Astrocyte (in vitro differentiated cells and primary cell): ENCODE data around the gene GFRA1. TPM values are rescaled to one million over a fixed set of nuclear protein-coding genes. Genes with fewer than 3 reads are reported as not detected.

Experiments used
- DNase-seq: peaks from one replicate; pipeline ENCODE4 v3.0.0-alpha.2; 2010; ENCODE audit warnings: low read depth
- FAIRE-seq: peaks from 2 replicates; lab custom pipeline; 2011; peaks lifted over from hg19 to GRCh38; lab: Jason Lieb, UNC
- H2AFZ ChIP-seq: 2 replicates; pipeline ENCODE4 v1.6.0; 2012; ENCODE audit warnings: low read depth, low read length, inconsistent platforms
- H3K27ac ChIP-seq: 2 replicates; pipeline ENCODE4 v1.5.1; 2011; ENCODE audit warnings: low read depth, low read length, inconsistent platforms
- H3K27me3 ChIP-seq: 2 replicates; pipeline ENCODE4 v1.6.0; 2011; ENCODE audit warnings: low read length, inconsistent platforms; ENCODE audit not compliant: insufficient read depth
- H3K36me3 ChIP-seq: 2 replicates; pipeline ENCODE4 v1.5.1; 2011; ENCODE audit warnings: low read length, inconsistent platforms; ENCODE audit not compliant: insufficient read depth
- H3K4me1 ChIP-seq: 2 replicates; pipeline ENCODE4 v1.5.1; 2011; ENCODE audit warnings: low read length, inconsistent platforms; ENCODE audit not compliant: insufficient read depth
- H3K4me2 ChIP-seq: 2 replicates; pipeline ENCODE4 v1.6.0; 2012; ENCODE audit warnings: low read length, inconsistent platforms
- H3K4me3 ChIP-seq: 2 replicates; pipeline ENCODE4 v1.5.1; 2011; ENCODE audit warnings: low read depth, mild to moderate bottlenecking, low read length, inconsistent platforms; ENCODE audit not compliant: insufficient read depth
- H3K79me2 ChIP-seq: 2 replicates; pipeline ENCODE4 v1.6.0; 2012; ENCODE audit warnings: mild to moderate bottlenecking, low read length, inconsistent platforms; ENCODE audit not compliant: insufficient read depth
- H3K9ac ChIP-seq: 2 replicates; pipeline ENCODE4 v1.6.0; 2012; ENCODE audit warnings: mild to moderate bottlenecking, low read length, inconsistent platforms
- H3K9me3 ChIP-seq: 2 replicates; pipeline ENCODE4 v1.5.1; 2012; ENCODE audit warnings: low read depth, mild to moderate bottlenecking, low read length, inconsistent platforms; ENCODE audit not compliant: insufficient read depth
- H4K20me1 ChIP-seq: 2 replicates; pipeline ENCODE4 v1.6.0; 2012; ENCODE audit warnings: low read length, inconsistent platforms; ENCODE audit not compliant: insufficient read depth
- H3K27ac Mint-ChIP-seq: one replicate; pipeline ENCODE4 v1.8.0; 2021; ENCODE audit warnings: mild to moderate bottlenecking, mixed read lengths; ENCODE audit not compliant: unreplicated experiment
- H3K27me3 Mint-ChIP-seq: one replicate; pipeline ENCODE4 v1.8.0; 2021; ENCODE audit warnings: low read depth, mixed read lengths; ENCODE audit not compliant: unreplicated experiment
- H3K36me3 Mint-ChIP-seq: one replicate; pipeline ENCODE4 v1.8.0; 2021; ENCODE audit warnings: low read depth, mixed read lengths; ENCODE audit not compliant: unreplicated experiment
- H3K4me1 Mint-ChIP-seq: one replicate; pipeline ENCODE4 v1.8.0; 2021; ENCODE audit warnings: low read depth, mixed read lengths; ENCODE audit not compliant: unreplicated experiment
- H3K4me3 Mint-ChIP-seq: one replicate; pipeline ENCODE4 v1.8.0; 2021; ENCODE audit warnings: mild to moderate bottlenecking, moderate library complexity, mixed read lengths; ENCODE audit not compliant: unreplicated experiment
- H3K9me3 Mint-ChIP-seq: one replicate; pipeline ENCODE4 v1.8.0; 2021; ENCODE audit warnings: mild to moderate bottlenecking, mixed read lengths; ENCODE audit not compliant: unreplicated experiment
- EZH2 ChIP-seq: IDR thresholded peaks from 2 replicates; pipeline ENCODE4 v1.6.1; 2012; ENCODE audit warnings: mild to moderate bottlenecking, low read length, inconsistent platforms; ENCODE audit not compliant: insufficient read depth
- total RNA-seq: library from RNA; stranded (reverse); gene quantifications from 2 replicates; pipeline ENCODE4 v1.2.1, GENCODE V29; 2021
- TF ChIP-seq, protein P1 (sequence below): IDR thresholded peaks from 2 replicates; pipeline ENCODE4 v1.5.1; 2011; ENCODE audit warnings: low read depth, mild to moderate bottlenecking, inconsistent platforms, low read length, moderate library complexity; ENCODE audit not compliant: insufficient read depth

GFRA1 gene
- total RNA-seq, 1 donor from 2014 or later, result 24.2 TPM

DNA sequence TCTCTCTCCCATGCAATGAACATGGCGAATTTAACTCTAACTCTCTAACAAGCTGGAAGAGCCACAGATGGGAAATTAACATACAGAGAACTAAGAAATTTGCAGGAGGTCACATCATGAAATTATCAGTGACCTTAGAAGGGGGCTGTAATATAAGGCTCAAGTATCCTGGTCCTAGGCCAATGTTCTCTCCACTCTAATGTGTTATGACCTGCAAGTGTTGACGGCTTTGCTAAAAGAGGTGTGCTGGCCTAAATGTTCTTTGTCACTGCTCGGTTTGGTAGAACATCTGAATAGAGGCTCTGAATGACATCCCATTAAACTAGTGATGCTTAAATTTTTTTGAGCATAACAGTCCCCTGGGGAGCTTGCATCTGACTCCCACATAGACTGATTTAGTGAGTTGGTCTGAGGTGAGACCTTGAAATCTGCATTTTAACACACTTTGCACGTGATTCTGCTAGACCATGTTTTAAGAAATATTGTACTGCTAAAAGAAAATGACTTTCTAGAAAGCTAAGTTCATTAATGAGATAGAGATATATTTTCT lies 129.3 kb downstream of the GFRA1 start:
- no peak for DNase-seq
- H4K20me1 ChIP-seq, result no peaks in the 10 kb centered on the region
- no peaks in the 10 kb centered on the region for H3K36me3 ChIP-seq
- no peak overlapping the region for H3K4me3 ChIP-seq
- H3K4me1 Mint-ChIP-seq, result no peaks in the 10 kb centered on the region
- no peak overlapping the region for H3K9ac ChIP-seq
- no peaks in the 10 kb centered on the region for H3K9me3 Mint-ChIP-seq
- no peak overlapping the region for H2AFZ ChIP-seq
- H3K36me3 Mint-ChIP-seq, result no peaks in the 10 kb centered on the region
- H3K27me3 ChIP-seq, result peaks cover 4% of the 10 kb centered on the region
- no peak overlapping the region for H3K27ac ChIP-seq
- FAIRE-seq, result no peak
- no peak overlapping the region for H3K27ac Mint-ChIP-seq
- H3K9me3 ChIP-seq, result no peaks in the 10 kb centered on the region
- H3K79me2 ChIP-seq, result no peaks in the 10 kb centered on the region
- peaks cover 20% of the 10 kb centered on the region for H3K27me3 Mint-ChIP-seq
- H3K4me2 ChIP-seq, result no peak overlapping the region
- H3K4me3 Mint-ChIP-seq, result no peak overlapping the region
- no peaks in the 10 kb centered on the region for H3K4me1 ChIP-seq
- TF ChIP-seq, protein P1, sequence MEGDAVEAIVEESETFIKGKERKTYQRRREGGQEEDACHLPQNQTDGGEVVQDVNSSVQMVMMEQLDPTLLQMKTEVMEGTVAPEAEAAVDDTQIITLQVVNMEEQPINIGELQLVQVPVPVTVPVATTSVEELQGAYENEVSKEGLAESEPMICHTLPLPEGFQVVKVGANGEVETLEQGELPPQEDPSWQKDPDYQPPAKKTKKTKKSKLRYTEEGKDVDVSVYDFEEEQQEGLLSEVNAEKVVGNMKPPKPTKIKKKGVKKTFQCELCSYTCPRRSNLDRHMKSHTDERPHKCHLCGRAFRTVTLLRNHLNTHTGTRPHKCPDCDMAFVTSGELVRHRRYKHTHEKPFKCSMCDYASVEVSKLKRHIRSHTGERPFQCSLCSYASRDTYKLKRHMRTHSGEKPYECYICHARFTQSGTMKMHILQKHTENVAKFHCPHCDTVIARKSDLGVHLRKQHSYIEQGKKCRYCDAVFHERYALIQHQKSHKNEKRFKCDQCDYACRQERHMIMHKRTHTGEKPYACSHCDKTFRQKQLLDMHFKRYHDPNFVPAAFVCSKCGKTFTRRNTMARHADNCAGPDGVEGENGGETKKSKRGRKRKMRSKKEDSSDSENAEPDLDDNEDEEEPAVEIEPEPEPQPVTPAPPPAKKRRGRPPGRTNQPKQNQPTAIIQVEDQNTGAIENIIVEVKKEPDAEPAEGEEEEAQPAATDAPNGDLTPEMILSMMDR, result no peak
- no peak for TF ChIP-seq EZH2

DNA sequence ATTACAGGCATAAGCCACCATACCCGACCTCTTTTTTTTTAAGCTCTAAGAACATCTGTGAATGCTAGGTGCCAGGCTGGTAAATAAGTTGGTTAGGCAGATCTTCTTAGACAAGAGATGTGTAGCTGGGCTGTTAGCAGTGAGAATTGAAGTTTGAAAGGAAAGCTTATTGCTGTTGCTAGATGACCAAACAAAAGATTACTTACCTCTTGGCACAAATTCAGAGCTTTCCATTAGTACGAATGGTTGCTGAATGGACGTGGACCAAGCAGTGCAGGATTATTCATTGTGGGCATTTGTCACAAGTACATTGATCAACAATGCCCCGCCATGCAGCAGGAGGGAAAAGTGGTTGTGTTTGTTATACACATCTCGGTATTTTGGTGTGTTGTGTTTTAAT lies 131.2 kb downstream of the GFRA1 start:
- Mint-ChIP-seq H3K9me3 (no peaks in the 10 kb centered on the region), H3K36me3 (no peaks in the 10 kb centered on the region), H3K27ac (no peak overlapping the region), H3K4me3 (no peak overlapping the region), H3K27me3 (peaks cover 17% of the 10 kb centered on the region), H3K4me1 (no peaks in the 10 kb centered on the region)
- no peak overlapping the region for H2AFZ ChIP-seq
- H3K27me3 ChIP-seq, result peaks cover 4% of the 10 kb centered on the region
- H3K4me2 ChIP-seq, result no peak overlapping the region
- no peaks in the 10 kb centered on the region for H3K9me3 ChIP-seq
- no peak for FAIRE-seq
- H3K9ac ChIP-seq, result no peak overlapping the region
- no peaks in the 10 kb centered on the region for H3K36me3 ChIP-seq
- DNase-seq, result no peak
- no peaks in the 10 kb centered on the region for H3K79me2 ChIP-seq
- H3K27ac ChIP-seq, result no peak overlapping the region
- H4K20me1 ChIP-seq, result no peaks in the 10 kb centered on the region
- no peaks in the 10 kb centered on the region for H3K4me1 ChIP-seq
- TF ChIP-seq, protein P1, result no peak
- TF ChIP-seq EZH2, result no peak
- no peak overlapping the region for H3K4me3 ChIP-seq

- H3K27me3 Mint-ChIP-seq, result peaks cover 17% of the 10 kb centered on the region
- no peaks in the 10 kb centered on the region for H3K36me3 Mint-ChIP-seq
- Histone ChIP-seq H3K4me3 (no peak overlapping the region), H3K36me3 (no peaks in the 10 kb centered on the region), H3K27ac (no peak overlapping the region), H3K4me2 (no peak overlapping the region), H3K79me2 (no peaks in the 10 kb centered on the region), H4K20me1 (no peaks in the 10 kb centered on the region), H2AFZ (no peak overlapping the region), H3K9me3 (no peaks in the 10 kb centered on the region), H3K27me3 (peaks cover 4% of the 10 kb centered on the region), H3K9ac (no peak overlapping the region), H3K4me1 (no peaks in the 10 kb centered on the region)
- H3K4me3 Mint-ChIP-seq, result no peak overlapping the region
- no peak for FAIRE-seq
- H3K27ac Mint-ChIP-seq, result no peak overlapping the region
- H3K4me1 Mint-ChIP-seq, result no peaks in the 10 kb centered on the region
- no peak for TF ChIP-seq EZH2
- TF ChIP-seq, protein P1, result no peak
- no peak for DNase-seq
- H3K9me3 Mint-ChIP-seq, result no peaks in the 10 kb centered on the region
Observed at GRCh38 chr10:116141246-116141645, 131.8 kb downstream of the GFRA1 start.
